Glomerular endothelial cell (primary cell): Measurements from ENCODE around the gene OVAAL. TPM values are rescaled to one million over a fixed set of nuclear protein-coding genes. Genes with fewer than 3 reads are reported as not detected.

Experiments
- DNase-seq: peaks from one replicate; pipeline ENCODE4 v3.0.0-alpha.2; 2011; ENCODE audit warnings: low read depth, low spot score; ENCODE audit errors: extremely low read depth
- total RNA-seq: library from RNA; depleted of rRNA; stranded (reverse); fragments of >200 nt; gene quantifications from 2 replicates; pipeline ENCODE4 v1.2.3, GENCODE V29; 2015

OVAAL gene
- total RNA-seq, 1 donor from 2014 or later, result not detected

DNA sequence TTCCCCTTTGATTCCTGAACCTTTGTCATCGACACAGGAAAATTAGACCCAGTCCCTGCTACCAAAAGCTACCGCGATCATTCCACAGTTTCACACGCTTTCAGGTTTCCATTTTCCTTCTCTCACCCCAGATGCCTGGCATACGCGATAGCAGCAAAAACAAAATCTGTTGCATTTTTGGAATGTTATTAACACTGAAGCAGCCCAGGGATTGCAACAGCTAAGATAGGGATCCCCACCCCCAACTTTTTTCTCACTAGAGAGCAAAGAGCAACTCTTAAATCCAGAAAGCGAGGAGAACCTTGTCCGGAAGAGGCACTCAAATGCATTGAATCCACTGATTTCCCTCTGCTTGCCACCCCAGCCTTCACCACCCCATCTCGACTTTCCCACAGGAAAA, 8.9 kb downstream of the OVAAL start:
- no peak for DNase-seq

DNA sequence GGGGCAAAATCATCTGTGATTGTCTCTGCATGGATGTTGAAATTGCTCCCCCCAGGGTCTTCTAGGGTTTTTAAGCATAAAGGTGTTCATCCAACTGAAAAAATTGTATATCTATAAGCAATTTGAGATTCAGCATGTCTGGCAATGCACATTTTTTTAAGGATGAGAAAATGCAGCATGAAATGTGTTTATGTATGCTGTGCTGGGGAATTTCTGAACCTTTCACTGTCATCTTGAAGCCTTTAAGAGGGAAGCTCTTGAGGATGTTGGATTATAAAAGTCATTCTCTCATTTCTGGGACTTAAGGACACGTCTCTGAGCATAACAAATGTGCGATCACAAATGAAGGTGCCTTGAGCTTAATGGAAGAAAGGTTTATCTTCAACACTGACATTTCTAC, 9.4 kb downstream of the OVAAL start:
- no peak for DNase-seq

GRCh38 chr1:180571060-180571831, 12.5 kb downstream of the OVAAL start:
- DNase-seq, result no peak

DNA sequence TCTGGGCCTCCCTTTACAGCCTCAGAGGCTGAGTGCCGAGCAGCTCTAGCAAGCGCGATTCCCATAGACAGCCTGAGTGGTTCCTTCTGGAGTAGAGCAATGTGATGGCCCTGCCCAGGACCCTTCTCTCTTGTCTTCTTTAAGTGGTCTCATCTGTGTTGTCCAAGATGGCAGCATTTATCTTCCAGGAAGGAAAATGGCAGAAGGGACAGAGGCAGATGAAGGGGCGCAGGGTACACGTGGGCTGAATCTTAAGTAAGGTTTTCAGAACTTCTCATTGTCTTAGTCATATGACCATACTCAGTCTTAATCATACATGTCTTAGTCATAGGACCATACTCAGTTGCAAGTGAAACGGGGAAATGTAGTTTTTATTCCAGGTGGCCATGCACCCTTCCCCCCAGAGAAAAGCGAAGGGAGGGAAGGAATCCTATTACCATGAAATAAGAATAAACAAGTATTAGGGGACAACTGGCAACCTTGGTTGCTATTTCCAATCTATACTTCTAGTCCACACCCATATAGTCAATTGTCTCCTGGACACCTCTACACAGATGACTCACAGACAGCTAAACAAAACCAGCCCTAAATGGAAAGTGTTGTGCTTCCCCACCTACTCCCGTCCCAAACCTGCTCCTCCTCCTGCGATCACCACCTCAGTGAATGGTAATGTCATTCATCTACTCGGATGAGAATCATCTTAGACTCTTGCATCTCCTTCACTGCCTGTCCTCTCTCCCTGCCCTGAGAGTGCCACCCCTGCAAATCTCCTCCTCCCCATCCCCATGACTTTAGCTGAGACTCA, 13.3 kb downstream of the OVAAL start:
- DNase-seq, result no peak

- DNase-seq, result no peak
These were observed 14.0 kb downstream of the OVAAL start for GRCh38 chr1:180572760-180573159.

GRCh38 chr1:180574031-180574713, 15.4 kb downstream of the OVAAL start:
- no peak for DNase-seq

GRCh38 chr1:180577361-180577760, 18.6 kb downstream of the OVAAL start:
- DNase-seq, result no peak

DNA sequence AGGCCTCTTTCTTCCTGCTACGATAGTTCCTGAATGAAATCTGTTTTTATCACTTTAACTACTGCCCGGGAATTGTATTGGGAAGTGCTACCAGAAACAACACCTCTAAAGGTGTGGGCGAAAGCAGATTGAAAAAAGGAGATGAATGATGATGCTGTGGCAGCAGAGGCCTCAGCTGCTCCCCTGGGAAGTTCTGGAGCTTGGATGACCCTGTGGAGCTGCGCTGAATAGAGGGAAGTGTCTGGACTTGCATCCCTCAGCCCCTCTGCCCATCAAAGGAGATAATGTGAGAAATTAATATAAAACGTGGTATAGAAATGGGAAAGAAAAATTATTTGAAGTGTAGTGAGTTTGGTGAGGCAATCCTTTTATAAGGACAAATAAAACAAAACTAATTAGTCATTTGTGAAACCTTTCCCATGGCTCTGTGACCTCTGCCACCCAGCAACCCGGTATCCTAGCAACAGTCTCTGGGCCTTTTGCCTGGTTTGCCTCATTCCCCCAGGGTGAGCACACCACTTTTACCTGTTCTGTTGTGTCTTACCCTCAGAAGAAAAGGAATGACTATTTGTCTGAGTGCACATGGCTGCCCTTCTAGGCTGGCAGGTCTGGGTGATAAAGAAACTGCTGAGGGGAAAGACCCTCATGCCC, 21.3 kb downstream of the OVAAL start:
- DNase-seq, result no peak

DNA sequence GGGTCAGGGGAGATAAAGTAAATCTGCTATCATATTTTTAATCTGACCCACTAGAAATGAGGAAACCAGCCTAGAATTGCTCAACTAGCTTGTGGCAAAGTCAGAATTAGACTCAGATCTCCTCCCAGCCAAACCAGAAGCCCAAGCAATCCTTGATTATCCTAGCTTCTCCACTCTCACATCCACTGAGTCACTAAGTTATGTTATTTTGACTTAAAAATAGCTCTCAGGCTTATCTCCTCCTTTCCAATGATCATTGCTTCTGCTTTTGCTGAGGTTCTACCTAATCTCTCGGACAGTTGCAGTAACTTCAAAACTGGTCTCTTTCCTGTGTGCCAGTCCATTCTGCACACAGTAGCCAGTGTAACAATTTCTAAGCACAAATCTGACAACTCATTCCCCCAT, 22.9 kb downstream of the OVAAL start:
- no peak for DNase-seq

- no peak for DNase-seq
These were observed 26.1 kb downstream of the OVAAL start for GRCh38 chr1:180584869-180585268.

- no peak for DNase-seq
These were observed 27.2 kb downstream of the OVAAL start for GRCh38 chr1:180585994-180586359.

GRCh38 chr1:180586671-180587155, 27.9 kb downstream of the OVAAL start:
- DNase-seq, result no peak

GRCh38 chr1:180588121-180588520, 29.4 kb downstream of the OVAAL start:
- DNase-seq, result no peak

DNA sequence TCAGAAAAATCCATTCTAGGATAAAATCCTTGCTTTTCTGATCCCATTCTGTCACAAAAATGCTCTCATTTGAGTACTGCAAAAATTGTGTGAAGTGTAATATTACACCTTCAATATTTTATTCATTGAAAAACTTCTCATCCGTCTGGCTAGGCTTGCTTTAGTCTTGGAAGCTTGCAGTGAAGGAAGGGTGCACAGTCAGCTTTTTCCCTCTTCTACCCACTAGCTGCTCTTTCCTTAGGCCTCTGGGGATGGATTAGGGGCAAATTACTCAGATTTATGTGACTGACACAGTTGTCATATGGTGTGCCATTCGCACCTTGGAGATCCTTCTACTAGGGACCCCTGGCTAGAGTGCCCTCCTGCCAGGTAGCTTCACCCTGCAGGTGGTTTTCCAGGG, 32.1 kb downstream of the OVAAL start:
- no peak for DNase-seq

DNA sequence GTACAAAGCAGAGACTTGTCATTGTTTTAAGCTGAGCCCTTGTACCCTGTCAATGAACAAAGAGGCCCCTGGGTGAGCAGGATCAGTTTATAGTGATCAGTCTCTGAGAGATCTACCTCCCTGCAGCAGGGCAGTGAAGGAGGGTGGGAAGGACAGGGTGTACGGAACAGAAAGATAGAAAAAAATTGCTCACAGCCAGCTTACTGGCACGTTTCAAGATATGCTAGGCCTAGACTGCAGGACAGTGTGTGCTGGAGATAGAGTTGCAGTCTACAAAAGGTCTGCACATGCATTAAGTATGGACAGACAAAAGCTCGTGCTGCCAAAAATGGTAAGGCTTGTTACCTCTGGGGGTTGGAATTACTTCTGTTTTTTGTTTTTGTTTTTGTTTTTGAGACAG, 34.6 kb downstream of the OVAAL start:
- no peak for DNase-seq

GRCh38 chr1:180594723-180595122, 36.0 kb downstream of the OVAAL start:
- no peak for DNase-seq

GRCh38 chr1:180595966-180596365, 37.2 kb downstream of the OVAAL start:
- no peak for DNase-seq

DNA sequence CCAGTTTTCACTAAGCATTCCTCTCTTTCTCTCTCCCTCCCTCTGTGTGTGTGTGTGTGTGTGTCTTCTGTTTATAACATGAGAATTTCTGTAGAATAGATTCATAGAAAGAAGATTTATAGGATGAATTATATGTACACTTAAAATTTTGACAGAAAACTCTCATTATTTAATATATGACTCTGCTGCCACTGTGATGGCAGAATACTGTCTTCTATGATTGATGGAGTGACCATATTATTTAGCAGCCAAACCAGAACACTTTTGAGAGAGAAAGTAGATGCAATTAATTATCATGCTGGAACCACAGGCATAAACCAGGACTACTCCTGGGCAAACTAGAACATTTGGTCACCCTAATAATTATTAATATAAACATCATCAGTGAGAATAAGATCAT, 38.8 kb downstream of the OVAAL start:
- DNase-seq, result no peak

DNA sequence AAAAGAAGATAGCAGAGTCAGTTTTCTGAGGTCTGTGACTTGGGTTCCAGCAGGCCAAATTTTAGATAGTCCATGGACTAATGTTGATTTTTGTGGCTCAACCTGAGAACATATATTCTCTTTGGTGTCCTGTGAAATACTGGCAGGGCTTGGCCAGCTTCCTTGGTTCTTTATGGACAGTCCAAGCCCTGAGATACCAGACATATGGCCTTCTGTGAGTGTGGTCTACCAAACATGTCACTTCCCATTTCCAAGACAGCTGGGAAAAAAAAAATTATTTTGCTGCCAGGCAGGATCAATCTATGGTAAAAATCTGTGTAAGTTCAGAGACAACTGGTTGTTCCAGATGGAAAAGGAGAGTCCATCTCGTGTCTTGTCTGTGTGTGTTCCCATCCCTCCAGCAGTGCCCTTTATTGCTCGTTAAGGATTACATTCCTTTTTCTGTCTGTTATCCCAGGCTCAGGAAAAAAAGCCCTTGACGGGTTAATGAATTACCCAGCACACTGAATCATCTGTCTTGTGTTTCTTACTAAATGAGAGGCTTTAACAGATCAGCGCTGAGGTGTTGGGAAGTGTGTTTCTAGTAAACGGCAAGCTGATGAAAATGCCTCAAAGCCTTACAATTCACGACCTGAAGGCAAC, 39.7 kb downstream of the OVAAL start:
- DNase-seq, result no peak

DNA sequence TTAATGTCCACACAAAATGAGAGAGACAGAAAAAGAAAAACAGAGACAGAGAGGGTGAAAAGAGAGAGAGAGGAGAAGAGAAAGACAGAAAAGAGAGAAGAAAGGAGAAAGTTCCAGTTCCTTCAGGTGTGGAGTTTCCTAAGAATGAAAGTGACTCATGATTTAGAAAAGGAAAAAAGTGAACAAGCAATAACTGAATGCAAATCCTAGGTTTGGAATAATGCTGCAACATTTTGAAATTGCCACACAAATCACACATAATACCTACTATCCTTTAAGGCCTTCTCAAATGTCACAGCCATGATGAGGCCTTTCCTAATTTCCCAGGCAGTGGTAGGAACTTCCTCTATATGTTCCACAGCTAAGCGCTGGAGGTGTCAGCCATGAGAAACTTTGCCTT, 41.6 kb downstream of the OVAAL start:
- DNase-seq, result no peak

DNA sequence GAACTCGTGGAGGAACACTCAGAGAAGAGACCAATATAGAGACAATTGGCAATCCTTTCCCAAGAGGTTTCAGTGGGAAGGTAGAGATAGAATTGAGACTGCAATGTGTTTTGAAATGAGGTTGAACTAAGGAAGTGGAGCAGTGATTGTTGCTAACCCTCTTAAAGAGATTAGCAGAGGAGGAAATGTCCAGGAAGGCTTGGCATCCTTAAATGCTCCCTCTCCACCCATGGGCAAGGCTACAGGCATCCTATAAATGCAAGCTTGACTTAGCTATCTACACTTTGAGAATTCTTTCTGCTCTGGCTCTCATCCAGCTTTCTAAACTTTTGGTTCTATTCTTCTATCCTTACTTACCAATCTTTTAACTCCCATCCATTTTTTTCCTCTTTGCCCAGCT, 42.7 kb downstream of the OVAAL start:
- no peak for DNase-seq
